Measurements from ENCODE around the gene GLUD1.
"Not testable (repeated sequence)": the region's sequence is repeated elsewhere in the genome, so short reads cannot be mapped to it uniquely, and the experiment has no call there.

DNA sequence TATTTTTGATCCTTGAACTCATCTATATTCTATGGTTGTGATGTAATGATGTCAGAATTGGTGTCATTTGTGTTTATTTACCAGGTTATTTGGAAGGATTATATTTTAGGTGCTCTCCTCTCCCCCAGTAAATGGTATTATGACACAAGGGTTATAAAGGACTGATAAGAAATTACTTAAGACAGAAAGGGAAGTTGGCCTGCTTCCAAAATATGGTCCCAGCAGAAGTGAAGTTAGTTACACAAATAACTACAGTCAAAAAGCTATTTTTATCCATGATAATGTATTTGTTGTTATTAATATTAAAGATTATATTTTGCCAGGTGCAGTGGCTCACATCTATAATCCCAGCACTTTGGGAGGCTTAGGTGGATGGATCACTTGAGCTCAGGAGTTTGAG, 37.5 kb upstream of the GLUD1 start:
- TF ChIP-seq NFRKB (IDR thresholded peaks at IDR 0.05); LEF1 (IDR thresholded peaks at IDR 0.05; ENCODE audit: borderline replicate concordance); TARDBP (IDR thresholded peaks at IDR 0.05); L3MBTL2 (conservative IDR thresholded peaks at IDR 0.05); ELF4 (IDR thresholded peaks at IDR 0.05); FOXA1 (IDR thresholded peaks at IDR 0.05); SUZ12 (IDR thresholded peaks at IDR 0.05); SP1 (IDR thresholded peaks at IDR 0.05); BHLHE40 (IDR thresholded peaks at IDR 0.05; ENCODE audit: borderline replicate concordance); ARNT (IDR thresholded peaks at IDR 0.05); FOXM1 (IDR thresholded peaks at IDR 0.05; ENCODE audit: borderline replicate concordance); ZNF384 (IDR thresholded peaks at IDR 0.05): not testable (repeated sequence)
- TF ChIP-seq, protein P1, sequence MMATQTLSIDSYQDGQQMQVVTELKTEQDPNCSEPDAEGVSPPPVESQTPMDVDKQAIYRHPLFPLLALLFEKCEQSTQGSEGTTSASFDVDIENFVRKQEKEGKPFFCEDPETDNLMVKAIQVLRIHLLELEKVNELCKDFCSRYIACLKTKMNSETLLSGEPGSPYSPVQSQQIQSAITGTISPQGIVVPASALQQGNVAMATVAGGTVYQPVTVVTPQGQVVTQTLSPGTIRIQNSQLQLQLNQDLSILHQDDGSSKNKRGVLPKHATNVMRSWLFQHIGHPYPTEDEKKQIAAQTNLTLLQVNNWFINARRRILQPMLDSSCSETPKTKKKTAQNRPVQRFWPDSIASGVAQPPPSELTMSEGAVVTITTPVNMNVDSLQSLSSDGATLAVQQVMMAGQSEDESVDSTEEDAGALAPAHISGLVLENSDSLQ (IDR thresholded peaks at IDR 0.05): not testable (repeated sequence)
